Measurements from ENCODE around the gene EFCAB11.

Gene EFCAB11

GRCh38 chr14:89865153-89865552, 89.4 kb downstream of the EFCAB11 start:
- DNase-seq = no peak

GRCh38 chr14:89862856-89863255, 91.7 kb downstream of the EFCAB11 start:
- DNase-seq = no peak

- DNase-seq = no peak
These were observed 92.9 kb downstream of the EFCAB11 start for GRCh38 chr14:89861630-89862029.

- no peak for DNase-seq
These were observed 96.4 kb downstream of the EFCAB11 start for GRCh38 chr14:89858089-89858488.

- no peak for DNase-seq
These were observed 97.6 kb downstream of the EFCAB11 start for GRCh38 chr14:89856871-89857345.

- no peak for DNase-seq
These were observed 98.4 kb downstream of the EFCAB11 start for GRCh38 chr14:89855961-89856656.

- no peak for DNase-seq
These were observed 100.4 kb downstream of the EFCAB11 start for GRCh38 chr14:89853936-89854693.

- DNase-seq = peak; percentile 65
These were observed 103.4 kb downstream of the EFCAB11 start for GRCh38 chr14:89851106-89851505.

GRCh38 chr14:89849931-89850330, 104.6 kb downstream of the EFCAB11 start:
- no peak for DNase-seq

GRCh38 chr14:89848165-89848564, 106.4 kb downstream of the EFCAB11 start:
- no peak for DNase-seq

- no peak for DNase-seq
These were observed 109.2 kb downstream of the EFCAB11 start for GRCh38 chr14:89845346-89845745.

GRCh38 chr14:89844508-89844907, 110.0 kb downstream of the EFCAB11 start:
- DNase-seq = no peak

GRCh38 chr14:89842837-89843236, 111.7 kb downstream of the EFCAB11 start:
- no peak for DNase-seq

- DNase-seq = no peak
These were observed 112.7 kb downstream of the EFCAB11 start for GRCh38 chr14:89841851-89842250.

- no peak for DNase-seq
These were observed 117.6 kb downstream of the EFCAB11 start for GRCh38 chr14:89836830-89837469.

- DNase-seq = no peak
These were observed 120.9 kb downstream of the EFCAB11 start for GRCh38 chr14:89833661-89834060.

- DNase-seq = no peak
These were observed 121.4 kb downstream of the EFCAB11 start for GRCh38 chr14:89833120-89833532.

GRCh38 chr14:89828471-89829165, 125.9 kb downstream of the EFCAB11 start:
- no peak for DNase-seq

- no peak for DNase-seq
These were observed 127.3 kb downstream of the EFCAB11 start for GRCh38 chr14:89827265-89827664.

GRCh38 chr14:89826596-89826995, 127.9 kb downstream of the EFCAB11 start:
- no peak for DNase-seq

GRCh38 chr14:89823743-89824142, 130.8 kb downstream of the EFCAB11 start:
- no peak for DNase-seq

- DNase-seq = no peak
These were observed 140.4 kb downstream of the EFCAB11 start for GRCh38 chr14:89814126-89814525.

- DNase-seq = no peak
These were observed 140.9 kb downstream of the EFCAB11 start for GRCh38 chr14:89813617-89814031.

Data from COR-L47 (cell line).